ENCODE measurements around the gene ACTL8. TPM values are rescaled to one million over a fixed set of nuclear protein-coding genes. Genes with fewer than 3 reads are reported as not detected.

ACTL8 gene
- total and polyA plus RNA-seq, 9 donors = 0.18 to 0.80 TPM; not detected in 7

DNA sequence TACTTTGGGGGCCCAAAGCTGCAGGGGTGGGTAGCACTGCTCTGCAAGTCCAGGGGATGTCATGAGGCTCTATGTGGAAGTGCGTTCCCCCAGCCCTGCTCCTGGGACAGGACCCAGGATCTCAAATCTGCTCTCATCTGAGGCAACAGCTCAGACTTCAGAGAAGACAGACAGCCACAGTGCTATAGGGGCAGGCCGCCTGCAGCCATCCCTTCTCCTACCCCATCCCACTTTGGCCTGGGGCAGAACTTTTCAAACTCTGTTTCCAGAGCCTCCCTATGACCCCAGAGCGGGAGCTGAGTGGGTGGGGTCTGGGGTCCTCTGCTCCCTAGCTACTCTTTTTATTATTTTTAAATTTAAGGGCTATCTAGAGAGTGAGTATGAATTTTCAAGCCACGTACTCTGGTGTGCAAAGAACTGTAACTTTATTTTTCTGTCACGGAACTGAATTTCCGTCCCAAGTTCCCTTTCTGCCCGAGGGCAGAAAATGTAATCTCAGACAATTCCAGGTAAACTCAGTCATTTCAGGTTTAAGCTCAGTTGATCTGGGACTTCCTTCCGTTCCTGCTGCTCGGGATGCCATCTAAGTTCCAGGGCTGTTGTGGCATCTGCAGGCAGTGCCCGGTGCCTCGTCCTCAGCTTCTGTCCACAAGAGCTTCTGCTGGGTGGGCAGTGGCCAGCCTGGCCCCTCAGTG lies 98.3 kb downstream of the ACTL8 start:
- H3K27me3 ChIP-seq = no peaks in the 10 kb centered on the region
- H3K9me3 ChIP-seq = no peaks in the 10 kb centered on the region
- H3K4me3 ChIP-seq = no peak overlapping the region
- no peaks in the 10 kb centered on the region for H3K36me3 ChIP-seq
- no peak overlapping the region for H3K27ac ChIP-seq
- no peak for DNase-seq
- intact Hi-C loops (cut with DNase I) = no loop called here
- no peak for TF ChIP-seq POLR2A (IDR thresholded peaks at IDR 0.05)
- TF ChIP-seq, protein P1, sequence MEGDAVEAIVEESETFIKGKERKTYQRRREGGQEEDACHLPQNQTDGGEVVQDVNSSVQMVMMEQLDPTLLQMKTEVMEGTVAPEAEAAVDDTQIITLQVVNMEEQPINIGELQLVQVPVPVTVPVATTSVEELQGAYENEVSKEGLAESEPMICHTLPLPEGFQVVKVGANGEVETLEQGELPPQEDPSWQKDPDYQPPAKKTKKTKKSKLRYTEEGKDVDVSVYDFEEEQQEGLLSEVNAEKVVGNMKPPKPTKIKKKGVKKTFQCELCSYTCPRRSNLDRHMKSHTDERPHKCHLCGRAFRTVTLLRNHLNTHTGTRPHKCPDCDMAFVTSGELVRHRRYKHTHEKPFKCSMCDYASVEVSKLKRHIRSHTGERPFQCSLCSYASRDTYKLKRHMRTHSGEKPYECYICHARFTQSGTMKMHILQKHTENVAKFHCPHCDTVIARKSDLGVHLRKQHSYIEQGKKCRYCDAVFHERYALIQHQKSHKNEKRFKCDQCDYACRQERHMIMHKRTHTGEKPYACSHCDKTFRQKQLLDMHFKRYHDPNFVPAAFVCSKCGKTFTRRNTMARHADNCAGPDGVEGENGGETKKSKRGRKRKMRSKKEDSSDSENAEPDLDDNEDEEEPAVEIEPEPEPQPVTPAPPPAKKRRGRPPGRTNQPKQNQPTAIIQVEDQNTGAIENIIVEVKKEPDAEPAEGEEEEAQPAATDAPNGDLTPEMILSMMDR (IDR thresholded peaks at IDR 0.05) = no peak
- no peak for TF ChIP-seq EP300 (IDR thresholded peaks at IDR 0.05)
- H3K4me1 ChIP-seq (ENCODE audit: insufficient read depth) = no peaks in the 10 kb centered on the region
- WGBS, 3 donors = 64 to 75% (median 64%) methylated on average over 11 of the region's 11 CpGs

DNA sequence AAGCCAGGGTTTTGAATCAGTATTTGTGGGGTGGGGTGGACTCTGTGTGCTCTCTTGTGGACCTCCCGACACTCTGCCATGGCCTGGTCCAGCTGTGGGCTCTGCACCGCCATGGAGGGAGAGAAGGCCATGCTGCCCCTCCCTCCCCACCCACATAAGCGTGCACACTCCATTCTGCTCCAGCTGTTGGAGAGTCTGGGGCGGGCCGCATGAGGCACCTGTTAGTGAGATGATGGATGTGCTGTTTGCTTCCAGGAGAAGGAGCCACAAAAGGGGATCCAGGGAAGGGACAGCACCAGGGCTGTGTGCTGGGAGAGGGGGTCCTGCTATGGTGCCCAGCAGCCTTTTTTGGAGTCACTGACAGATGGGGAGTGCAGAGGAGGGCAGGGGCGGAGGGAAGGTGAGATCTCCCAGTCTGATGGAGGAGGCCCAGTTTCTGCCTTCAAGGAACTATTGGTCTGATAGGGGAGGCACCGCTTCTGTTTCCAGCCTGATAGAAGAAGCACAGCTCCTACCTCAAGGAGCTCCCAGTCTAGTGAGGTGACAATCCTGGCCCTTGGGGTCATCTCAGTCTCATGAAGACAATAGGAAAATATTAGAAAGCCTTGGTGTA lies 101.5 kb downstream of the ACTL8 start:
- intact Hi-C loops (cut with DNase I) = no loop called here
- Histone ChIP-seq H3K4me1 (ENCODE audit: insufficient read depth) (no peaks in the 10 kb centered on the region), H3K4me3 (no peak overlapping the region), H3K27ac (no peak overlapping the region), H3K9me3 (no peaks in the 10 kb centered on the region), H3K27me3 (no peaks in the 10 kb centered on the region), H3K36me3 (no peaks in the 10 kb centered on the region)
- TF ChIP-seq POLR2A (IDR thresholded peaks at IDR 0.05) (no peak), EP300 (IDR thresholded peaks at IDR 0.05) (no peak)
- TF ChIP-seq, protein P1 (IDR thresholded peaks at IDR 0.05) = no peak
- WGBS, 3 donors = 54 to 63% (median 60%) methylated on average over 7 of the region's 7 CpGs
- no peak for DNase-seq

DNA sequence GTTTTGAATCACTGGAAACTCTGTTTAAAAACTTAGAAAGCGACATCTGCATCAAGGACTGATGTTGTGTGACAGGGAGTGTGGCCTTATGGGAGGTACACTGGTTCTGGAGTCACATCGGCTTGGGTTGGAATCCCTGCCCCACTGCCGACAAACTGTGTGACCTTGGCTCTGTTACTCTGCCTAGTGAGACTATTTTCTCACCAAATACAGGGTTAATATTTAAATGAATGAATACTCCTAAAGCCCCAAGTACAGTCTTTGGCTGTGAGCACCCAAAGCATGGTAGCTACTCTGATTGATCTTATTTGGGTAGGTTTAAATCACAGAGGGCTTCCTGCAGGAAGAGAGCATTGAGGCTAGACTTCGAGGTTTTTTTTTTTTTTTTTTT lies 102.0 kb downstream of the ACTL8 start:
- no peaks in the 10 kb centered on the region for H3K27me3 ChIP-seq

DNA sequence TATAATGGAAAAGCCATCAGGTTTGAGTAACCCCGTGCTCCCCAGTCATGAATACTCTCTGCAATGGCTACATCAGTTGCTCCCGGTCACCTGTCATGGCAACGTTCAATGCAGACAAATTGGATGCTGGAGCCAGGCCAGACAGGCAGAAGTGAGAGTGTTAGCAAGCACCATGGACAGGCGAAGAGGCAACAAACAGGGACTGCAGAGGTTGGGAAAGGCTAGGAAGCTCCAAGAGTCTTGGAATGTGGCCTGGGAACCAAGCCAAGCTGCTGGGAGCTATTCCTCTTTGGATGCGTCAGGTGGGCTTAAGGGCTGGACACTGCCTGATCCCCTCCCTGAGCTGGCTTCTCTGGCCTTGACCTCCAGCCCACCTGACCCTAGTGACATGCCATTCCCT lies 102.9 kb downstream of the ACTL8 start:
- intact Hi-C loops (cut with DNase I) = no loop called here
- no peak overlapping the region for H3K27ac ChIP-seq
- no peaks in the 10 kb centered on the region for H3K4me1 ChIP-seq (ENCODE audit: insufficient read depth)
- TF ChIP-seq, protein P1 (IDR thresholded peaks at IDR 0.05) = no peak
- TF ChIP-seq POLR2A (IDR thresholded peaks at IDR 0.05) (no peak), EP300 (IDR thresholded peaks at IDR 0.05) (no peak)
- DNase-seq = no peak
- H3K4me3 ChIP-seq = no peak overlapping the region
- H3K36me3 ChIP-seq = no peaks in the 10 kb centered on the region
- WGBS, 3 donors = 19 to 37% (median 25%) methylated on average over 5 of the region's 5 CpGs
- H3K27me3 ChIP-seq = no peaks in the 10 kb centered on the region
- H3K9me3 ChIP-seq = no peaks in the 10 kb centered on the region

More for the DNA sequence above, 102.0 kb downstream of the ACTL8 start:
- Histone ChIP-seq H3K36me3 (no peaks in the 10 kb centered on the region), H3K27ac (no peak overlapping the region), H3K4me3 (no peak overlapping the region), H3K9me3 (no peaks in the 10 kb centered on the region), H3K4me1 (ENCODE audit: insufficient read depth) (no peaks in the 10 kb centered on the region)
- no peak for DNase-seq
- intact Hi-C loops (cut with DNase I) = no loop called here
- WGBS, 3 donors = 63 to 71% (median 66%) methylated on average over 4 of the region's 4 CpGs
- no peak for TF ChIP-seq POLR2A (IDR thresholded peaks at IDR 0.05)
- TF ChIP-seq EP300 (IDR thresholded peaks at IDR 0.05) = no peak
- TF ChIP-seq, protein P1 (IDR thresholded peaks at IDR 0.05) = no peak

Data from ovary (tissue), 9 donors.